Stimulated activated CD8-positive, alpha-beta memory T cell treated with anti-CD3 and anti-CD28 coated beads, Interleukin-12 subunit alpha, Interleukin-12 subunit beta, amount 100 ng/mL, for 1 hour (primary cell): ENCODE measurements around the gene ZNF232.
"Not testable (repeated sequence)": the region's sequence is repeated elsewhere in the genome, so short reads cannot be mapped to it uniquely, and the experiment has no call there.

Source experiments
- DNase-seq: peaks from one replicate; pipeline ENCODE4 v3.0.0-alpha.2; 2020; ENCODE audit warnings: low read depth

The ZNF232 gene

DNA sequence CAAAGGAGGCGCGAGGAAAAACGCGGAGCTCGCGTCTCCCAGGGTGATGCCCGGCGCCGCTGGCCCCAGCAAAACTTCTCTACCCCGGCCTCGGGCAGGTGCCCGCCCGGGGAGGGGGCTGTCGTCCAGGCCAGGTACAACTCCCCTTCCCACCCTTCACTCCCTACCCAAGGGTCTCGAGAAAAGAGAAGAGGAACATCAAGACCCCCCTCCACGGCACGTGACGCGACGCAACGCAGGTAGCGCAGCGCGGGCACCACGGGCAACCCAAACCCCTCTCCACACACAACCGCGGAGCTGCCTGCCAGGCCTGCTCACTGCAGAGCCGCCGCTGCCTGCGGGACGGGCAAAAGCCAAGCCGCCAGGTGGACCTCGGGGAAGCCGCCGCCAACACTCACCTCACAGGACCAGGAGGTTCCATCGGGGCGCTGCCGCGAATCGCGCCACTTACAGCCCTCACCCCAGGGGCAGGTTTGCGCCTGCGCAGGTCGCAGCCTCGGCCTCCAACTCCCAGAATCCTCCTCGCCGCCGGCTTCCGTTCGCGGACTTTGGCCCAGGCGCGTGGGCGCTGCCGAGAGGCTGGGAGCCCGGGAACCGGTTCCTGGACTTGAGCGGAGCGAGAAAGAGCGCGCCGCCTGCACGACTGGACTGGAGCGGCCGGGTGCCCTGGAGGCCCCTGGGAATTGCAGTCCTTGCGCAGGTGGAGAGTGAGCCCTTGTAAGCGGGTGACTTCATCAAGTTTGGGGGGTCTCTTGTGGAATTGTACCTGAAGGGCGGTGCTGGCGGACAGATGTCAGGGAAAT lies at the start of gene ZNF232:
Gene ZNF232 (minus strand): TSS at position 477 of the 803 bp plus-strand sequence. CDS start 56 bp downstream, at position 421.
- DNase-seq: peak; percentile 82

DNA sequence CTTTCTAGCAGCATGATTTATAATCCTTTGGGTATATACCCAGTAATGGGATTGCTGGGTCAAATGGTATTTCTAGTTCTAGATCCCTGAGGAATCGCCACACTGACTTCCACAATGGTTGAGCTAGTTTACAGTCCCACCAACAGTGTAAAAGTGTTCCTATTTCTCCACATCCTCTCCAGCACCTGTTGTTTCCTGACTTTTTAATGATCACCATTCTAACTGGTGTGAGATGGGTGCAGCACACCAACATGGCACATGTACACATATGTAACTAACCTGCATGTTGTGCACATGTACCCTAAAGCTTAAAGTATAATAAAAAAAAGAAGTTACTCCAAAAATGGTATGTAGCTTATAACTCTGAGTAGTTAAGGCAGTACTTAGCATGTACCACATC lies 49.0 kb upstream of the ZNF232 start:
- not testable (repeated sequence) for DNase-seq

DNA sequence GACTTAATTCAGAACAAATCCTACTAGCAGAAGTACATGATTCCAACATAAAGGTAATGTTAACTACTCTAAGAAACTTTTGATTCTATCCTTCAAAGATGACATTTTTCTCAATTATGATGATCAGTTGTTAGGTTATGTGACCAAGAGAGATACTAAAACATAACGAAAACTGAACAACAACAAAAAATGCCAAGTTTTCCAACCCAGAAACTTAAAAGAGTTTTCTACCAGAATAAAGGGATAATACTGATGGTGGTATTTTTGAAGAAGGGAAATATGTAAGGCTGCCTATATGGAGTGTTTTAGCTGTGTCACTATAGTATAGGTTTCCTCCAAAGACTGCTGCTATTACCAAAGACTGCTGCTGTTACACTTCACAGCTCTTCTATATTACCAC lies 34.4 kb upstream of the ZNF232 start:
- not testable (repeated sequence) for DNase-seq

DNA sequence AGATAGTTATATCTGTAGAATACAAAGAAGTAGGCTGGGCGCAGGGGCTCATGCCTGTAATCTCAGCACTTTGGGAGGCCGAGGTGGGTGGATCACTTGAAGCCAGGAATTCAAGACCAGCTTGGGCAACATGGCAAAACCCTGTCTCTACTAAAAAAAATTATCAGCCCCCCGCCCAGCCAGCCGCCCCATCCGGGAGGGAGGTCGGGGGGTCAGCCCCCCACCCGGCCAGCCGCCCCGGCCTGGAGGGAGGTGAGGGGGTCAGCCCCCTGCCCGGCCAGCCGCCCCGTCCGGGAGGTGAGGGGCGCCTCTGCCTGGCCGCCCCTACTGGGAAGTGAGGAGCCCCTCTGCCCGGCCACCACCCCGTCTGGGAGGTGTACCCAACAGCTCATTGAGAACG lies 31.2 kb upstream of the ZNF232 start:
- DNase-seq: not testable (repeated sequence)

DNA sequence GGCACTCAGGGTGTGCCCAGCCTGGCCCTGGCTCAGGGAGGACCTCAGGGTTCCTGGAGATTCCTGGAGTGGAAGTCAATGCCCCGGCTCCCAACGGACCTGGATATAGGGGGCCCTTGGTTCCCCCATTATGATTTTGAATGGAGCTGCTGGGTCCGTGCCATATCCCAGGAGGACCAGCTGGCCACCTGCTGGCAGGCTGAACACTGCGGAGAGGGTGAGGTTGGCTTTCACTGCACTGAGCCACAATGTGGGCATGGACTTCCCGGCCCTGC lies 27.7 kb upstream of the ZNF232 start:
- DNase-seq: no peak

DNA sequence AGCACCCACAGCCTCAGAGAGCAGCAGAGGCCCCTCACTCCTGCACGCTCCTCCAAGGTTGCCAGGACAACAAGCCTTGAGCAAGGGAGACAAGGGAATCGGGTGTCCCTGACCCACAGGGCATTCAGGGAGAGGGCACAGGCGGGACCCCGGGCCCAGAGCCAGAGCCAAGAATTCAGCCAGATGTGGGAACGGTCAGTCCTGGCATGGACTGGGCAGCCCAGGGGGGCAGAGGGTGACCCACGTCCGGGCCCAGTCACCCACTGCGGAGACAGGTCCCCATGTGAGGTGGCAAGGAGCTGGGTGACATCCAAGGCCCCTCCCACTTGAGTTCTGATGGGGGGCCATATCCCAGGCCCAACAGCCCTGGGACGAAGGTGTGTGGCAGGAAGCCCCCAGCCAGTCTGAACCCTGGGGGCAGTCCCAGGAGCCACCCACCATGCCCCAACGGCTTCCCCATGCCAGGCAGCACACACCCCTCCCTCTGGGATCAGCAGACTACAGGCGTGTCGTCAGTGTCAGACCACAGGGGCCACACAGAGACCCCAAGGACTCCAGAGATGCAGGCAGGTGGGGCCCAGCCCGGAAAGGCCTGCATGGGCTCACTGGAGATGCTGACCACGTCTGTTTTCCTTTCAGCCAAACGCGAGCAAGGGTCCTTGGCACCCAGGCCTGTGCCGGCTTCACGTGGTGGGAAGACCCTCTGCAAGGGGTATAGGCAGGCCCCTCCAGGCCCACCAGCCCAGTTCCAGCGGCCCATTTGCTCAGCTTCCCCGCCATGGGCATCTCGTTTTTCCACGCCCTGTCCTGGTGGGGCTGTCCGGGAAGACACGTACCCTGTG lies 27.2 kb upstream of the ZNF232 start:
- DNase-seq: no peak

DNA sequence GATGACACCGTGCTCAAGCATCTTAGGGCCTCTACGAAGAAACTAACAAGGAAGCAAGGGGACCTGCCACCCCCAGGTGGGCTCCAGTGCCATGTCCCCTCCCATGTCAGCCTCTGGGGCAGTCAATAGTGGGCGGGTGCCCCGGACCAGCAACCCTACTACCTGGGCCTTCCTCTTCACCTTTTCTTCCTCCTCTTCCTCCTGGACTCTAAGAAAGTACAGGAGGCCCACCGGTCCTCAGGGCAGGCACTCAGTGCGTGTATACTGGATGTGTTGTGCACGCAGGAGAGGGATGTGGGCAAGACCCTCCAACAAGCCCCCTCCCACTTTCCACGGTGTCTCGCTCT lies 26.5 kb upstream of the ZNF232 start:
- DNase-seq: not testable (repeated sequence)

DNA sequence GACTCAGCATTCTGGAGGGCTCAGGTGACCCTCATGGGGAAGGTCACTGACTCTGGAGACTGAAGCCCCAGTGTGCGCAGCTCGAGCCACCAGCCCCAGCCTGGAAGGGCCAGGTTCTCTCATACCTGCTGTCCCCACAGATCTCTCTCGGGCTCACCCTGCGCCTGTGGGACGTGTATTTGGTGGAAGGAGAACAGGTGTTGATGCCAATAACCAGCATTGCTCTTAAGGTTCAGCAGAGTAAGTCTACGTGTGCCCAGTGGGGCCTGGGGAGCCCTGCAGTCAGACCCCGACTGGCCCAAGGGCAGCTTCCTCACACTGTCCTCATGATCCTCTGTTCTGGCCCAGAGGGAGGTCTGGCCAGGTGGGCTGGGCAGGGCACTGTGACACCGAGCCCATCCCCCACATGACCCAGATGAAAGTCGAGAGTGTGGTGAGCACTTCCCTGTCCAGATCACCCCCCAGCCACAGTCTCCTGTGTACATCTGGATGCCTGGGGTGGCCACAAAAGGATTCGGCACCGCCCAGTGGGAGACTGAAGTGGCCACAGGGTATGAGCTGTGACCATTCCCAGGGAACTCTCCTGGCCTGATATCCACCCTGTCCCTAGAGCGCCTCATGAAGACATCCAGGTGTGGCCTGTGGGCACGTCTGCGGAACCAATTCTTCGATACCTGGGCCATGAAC lies 26.0 kb upstream of the ZNF232 start:
- not testable (repeated sequence) for DNase-seq

DNA sequence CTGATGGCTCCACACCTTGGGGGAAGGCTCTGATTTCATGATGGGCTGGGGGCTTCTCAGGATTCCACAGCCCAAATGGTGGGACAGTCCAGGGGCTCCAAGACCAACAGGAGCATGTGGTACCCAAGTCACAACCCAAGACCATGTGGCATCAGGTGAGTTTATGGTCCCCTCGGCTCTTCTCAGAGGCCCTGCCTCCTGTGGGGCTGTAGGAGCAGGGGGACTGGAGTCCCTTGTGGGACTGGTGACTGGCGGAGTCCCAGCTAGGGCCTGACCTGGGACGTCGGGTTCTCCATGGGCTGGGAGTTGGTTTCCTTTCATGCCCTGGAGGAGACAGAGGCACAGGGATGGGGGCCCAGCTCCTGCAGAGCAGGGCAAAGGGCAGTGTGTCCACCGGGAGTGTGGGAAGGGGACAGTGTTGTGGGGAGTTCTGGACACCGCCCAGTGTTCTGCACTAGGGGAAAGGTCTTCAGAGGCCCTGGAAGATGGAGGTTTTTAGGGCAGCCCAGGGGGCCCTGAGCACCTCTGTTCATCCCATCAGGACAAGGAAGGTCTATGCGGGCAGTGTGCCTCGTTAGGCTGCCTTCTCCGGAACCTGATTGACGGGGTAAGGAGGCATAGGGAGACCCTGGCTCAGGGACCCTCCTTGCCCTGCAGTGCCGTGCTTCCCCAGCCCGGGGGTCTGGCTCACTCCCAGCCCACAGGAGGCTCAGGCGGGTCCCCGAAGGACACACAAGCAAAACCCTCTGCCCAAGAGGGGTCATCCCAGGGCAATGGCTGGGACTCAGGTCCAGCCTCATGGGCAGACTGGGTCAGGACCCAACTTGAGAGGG lies 25.1 kb upstream of the ZNF232 start:
- not testable (repeated sequence) for DNase-seq

DNA sequence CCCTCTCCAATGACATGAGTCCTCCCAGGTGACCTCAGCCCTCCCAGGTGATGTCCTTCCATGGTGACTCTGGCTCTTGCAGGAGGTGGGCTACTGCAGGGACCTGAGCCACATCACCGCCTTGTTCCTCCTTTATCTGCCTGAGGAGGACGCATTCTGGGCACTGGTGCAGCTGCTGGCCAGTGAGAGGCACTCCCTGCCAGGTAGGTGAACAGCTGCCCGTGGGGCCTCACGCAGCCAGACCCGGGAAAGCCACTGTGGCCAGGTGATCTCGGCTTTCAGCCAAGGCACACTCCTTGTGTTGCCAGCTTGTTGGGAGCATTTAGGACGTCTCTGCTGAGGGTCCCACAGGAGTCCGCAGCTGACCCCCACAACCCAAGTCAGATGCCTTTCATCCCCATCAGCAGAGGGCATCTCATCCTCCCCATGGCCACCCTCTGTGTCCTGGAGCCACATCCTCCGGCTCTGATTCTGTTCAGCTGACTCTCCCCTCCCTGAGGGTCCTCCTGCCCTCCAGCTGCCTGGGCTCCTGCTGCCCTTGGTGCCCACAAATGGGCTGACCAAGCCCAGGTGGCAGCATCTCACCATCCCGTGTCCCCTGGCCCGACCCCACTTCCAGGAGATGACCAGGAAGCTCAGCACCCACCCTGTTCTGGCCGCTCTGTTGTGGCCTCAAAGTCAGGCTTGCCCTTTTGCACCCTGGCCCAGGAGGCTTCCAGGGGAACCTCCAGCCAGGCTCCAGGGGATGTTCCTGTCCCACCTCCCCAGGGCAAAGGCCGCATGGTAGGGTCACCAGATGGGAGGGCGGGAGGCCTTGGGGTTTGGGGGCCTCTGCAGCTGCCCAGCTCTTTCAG lies 24.3 kb upstream of the ZNF232 start:
- no peak for DNase-seq

DNA sequence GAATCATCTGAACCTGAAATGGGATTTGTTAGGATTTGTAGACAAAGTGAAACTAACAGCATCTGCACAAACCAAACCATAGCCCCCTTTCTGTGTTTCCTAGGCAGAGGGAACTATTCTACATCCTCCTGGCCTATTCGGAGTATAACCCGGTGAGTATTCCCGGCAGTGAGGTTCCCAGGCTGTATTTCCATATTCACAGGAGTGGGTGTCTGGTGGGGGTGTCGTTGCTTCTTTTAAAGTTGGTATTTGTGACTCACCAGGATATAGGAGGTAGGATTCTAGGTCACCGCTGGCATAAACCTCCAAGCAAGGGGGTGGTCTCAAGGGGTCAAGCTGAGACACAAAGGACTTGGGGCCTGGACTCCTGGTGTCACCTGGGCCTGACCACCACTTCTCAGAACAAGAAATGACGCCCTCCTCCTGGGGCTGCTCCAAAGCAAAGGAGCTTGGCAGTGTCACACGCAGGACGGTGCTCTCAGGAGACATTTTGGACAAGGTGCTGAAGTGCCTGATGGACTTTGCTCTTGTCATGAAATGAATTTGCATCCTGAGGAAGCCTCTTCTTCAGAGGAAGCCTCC lies 23.5 kb upstream of the ZNF232 start:
- not testable (repeated sequence) for DNase-seq

DNA sequence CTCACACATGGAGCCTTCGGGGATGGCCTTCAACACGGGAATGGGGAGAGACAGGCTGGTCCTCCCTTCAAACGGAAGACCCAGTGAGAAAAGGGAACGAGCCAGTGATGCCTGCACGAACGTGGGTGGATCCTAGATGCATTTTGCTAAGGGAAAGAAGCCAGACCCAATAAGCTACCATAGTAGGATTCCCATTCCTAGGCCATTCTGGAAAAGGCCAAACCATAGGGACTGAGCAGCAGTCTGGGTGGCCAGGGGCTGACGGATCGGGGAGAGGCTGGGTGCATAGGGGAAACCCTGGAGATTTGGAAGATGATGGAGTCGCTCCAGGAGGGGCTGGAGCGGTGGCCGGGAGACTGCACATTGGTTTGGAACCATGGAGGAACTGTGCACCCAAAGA lies 22.9 kb upstream of the ZNF232 start:
- DNase-seq: not testable (repeated sequence)

DNA sequence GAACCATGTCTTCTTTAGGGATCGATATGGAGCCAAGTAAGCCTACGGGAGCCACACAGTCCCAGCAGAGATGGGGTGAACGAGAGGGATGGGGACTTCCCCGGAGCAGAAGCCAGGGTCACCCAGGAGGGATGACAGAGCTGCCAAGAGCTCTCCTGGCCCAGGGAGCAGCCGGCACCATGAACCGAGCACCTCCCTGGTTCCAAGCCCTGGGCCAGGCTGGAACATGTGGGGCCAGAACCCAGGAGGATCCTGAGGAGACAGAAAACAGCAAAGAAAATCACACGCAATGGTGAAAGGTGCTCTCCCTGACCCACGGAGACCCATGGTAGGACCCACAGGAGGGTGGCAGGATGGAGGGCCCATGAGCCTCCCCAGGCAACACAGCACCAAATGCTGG lies 22.3 kb upstream of the ZNF232 start:
- DNase-seq: not testable (repeated sequence)

DNA sequence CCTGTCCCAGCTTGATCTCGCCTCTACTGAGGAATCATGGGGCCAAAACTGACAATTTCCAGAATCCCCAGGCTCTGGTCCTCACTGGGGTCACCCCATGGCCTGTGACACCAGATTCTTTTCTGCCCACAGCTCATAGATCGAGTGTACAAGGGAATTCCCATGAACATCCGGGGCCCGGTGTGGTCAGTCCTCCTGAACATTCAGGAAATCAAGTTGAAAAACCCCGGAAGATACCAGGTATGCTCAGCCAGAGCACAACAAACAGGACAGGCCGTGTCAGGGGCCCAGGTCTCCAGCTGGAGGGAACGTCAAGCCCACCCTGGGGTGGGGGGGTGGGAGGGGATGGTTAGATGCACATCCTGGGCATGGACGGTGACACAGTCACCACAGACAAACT lies 21.6 kb upstream of the ZNF232 start:
- no peak for DNase-seq

DNA sequence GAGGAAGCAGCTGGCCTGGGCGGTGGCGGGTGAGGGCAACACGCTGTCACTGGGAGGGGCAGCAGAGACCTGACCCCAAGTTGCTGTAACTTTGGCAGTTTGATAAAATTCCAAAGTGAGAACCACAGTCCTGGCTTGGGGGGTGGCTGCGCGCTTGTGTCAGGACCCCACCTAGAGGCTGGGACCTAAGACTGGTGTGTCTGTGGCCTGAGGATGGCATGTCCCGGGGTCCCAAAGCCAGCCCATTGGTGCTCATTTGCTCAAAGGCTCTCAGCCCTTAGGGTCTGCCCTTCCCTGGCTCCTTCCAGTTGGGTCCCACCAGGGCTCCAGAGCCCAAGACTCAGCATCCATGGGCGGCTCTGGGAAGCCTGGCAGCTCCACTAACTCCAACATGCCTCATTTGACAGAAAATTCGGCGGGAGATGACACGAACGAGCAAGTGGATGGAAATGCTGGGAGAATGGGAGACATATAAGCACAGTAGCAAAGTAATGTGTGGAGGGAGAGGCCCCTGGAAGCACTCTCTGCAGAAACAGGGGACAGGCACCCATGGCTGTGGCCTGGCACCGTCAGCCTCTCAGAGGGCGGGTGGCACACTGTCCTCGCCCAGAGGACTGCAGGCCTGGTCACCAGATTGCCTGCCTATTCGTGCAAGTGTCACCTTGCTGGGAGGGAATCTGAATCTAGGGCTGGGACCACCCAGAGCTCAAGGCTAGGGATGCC lies 21.0 kb upstream of the ZNF232 start:
- not testable (repeated sequence) for DNase-seq

DNA sequence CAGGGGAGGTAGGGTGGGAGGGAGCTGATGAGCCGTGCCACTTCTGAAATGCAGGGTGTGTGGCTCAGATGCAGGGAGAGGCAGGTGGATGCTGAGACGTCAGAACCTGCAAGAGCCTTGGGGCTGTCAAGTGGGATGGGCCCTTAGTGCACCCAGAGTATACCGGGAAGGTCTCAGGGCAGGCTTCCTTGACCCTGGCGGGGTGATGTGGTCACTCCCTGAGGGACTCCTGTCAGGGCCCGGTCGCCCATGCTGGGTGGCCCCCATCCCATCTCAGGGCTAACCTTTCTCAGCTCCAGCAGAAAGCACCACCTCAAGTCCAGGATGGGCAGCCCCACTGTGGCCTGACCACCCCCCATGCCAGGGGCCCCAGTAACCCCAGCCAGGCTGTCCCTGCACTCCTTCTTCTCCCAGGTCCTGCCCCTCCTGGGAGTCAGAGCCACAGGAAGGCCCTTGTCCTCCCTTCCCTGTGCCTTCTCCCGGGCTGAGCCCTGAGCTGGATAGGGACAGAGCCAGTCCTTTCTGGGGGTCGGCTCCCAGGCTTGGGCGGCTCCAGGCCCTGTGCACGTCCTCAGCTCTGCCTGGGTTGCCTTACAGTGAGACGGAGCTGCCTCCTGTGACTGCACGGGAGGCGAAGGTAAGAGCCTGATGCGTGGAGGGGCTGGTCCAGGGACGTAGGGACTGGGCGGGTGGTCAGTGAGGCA lies 20.3 kb upstream of the ZNF232 start:
- not testable (repeated sequence) for DNase-seq

DNA sequence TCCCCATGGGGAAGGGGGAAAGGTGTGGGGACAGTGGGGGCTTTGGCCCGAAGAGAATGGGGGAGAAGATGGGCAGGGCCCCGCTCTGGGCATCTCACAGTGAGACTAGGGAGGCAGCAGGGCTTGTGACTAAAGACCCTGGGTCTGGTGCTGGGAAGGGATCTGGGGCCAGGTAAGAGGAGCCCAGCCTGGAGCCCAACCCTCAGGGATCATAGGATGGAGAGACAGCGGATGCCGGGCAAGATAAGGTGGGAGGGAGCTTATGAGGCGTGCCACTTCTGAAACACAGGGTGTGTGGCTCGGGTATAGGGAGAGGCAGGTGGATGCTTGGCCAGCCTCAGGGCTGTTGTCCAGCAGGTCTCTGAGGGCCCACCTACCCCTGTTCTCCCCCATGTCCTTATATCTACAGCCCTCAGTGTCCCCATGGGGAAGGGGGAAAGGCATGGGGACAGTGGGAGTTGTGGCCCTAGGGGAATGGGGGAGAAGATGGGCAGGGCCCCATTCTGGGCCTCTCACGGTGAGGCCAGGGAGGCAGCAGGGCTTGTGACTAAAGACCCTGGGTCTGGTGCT lies 19.6 kb upstream of the ZNF232 start:
- no peak for DNase-seq

DNA sequence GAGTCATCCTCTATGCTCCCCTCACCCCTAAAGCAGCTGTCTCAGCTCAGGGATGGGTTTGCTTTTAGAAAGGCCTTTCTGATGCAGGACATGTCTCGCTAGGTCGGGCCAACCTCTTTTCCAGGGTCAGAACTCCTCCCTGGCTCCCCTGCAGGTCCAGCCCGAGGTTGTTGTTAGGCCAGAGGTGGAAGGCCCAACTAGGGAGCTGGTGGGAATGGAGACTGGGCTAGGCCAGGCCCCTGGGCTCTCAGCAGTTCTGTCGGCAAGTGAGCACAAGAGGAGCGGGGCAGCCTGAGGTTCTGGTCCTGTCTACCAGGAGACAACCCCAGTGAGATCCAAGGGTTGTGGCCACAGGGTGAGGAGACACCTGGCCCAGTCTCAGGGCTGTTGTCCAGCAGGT lies 19.0 kb upstream of the ZNF232 start:
- DNase-seq: not testable (repeated sequence)

DNA sequence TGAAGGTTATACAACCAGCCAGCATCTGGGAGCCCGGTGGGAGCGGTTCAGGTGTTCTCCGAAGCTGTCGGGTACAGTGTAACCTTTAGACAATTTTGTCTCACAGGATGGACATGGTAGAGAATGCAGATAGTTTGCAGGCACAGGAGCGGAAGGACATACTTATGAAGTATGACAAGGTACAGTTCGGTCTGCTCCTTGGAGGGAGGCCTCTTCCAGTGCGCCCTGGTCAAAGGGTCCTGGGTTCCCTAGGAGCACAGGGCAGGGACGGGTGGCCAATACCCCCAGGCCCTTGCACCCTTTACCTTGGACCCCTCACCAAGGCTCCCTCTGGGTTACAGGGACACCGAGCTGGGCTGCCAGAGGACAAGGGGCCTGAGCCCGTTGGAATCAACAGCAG lies 18.6 kb upstream of the ZNF232 start:
- DNase-seq: not testable (repeated sequence)
